ENCODE data around the gene EFNA2. TPM values are rescaled to one million over a fixed set of nuclear protein-coding genes. Genes with fewer than 3 reads are reported as not detected.

The EFNA2 gene
- polyA plus RNA-seq, 1 donor (not counting 4 experiments of a cell fraction or from before 2014, with no cell fraction given) = not detected

GRCh38 chr19:1267477-1268225, 18.0 kb upstream of the EFNA2 start:
- no peak for DNase-seq (ENCODE audit: low read depth, low spot score)
- peaks cover 27% of the 10 kb centered on the region for H3K79me2 ChIP-seq (ENCODE audit: control insufficient read depth, insufficient read depth, low read length)
- H4K20me1 ChIP-seq (ENCODE audit: control insufficient read depth, extremely low read depth, insufficient read depth, low read length) = no peaks in the 10 kb centered on the region
- no peak overlapping the region for H2AFZ ChIP-seq (ENCODE audit: control insufficient read depth, low read length)
- no peak for FAIRE-seq
- no peak overlapping the region for H3K27ac ChIP-seq (ENCODE audit: control insufficient read depth, insufficient read depth, low read length)
- peak overlapping the region in 2 of 3 experiments; percentile 40 to 54 for H3K4me3 ChIP-seq (ENCODE audit: control insufficient read depth in 2 of 3, extremely low read depth in 1 of 3, insufficient read depth in 2 of 3, low read depth in 1 of 3, low read length in 3 of 3)
- peak overlapping the region; percentile 82 for H3K4me2 ChIP-seq (ENCODE audit: control insufficient read depth, extremely low read depth, insufficient read depth, low read depth, low read length)
- peaks cover 16 to 25% of the 10 kb centered on the region in 2 experiments for H3K36me3 ChIP-seq (ENCODE audit: control insufficient read depth in 2 of 2, extremely low read depth in 1 of 2, insufficient read depth in 2 of 2, low read length in 2 of 2)
- peak overlapping the region; percentile 4 for H3K9ac ChIP-seq (ENCODE audit: control insufficient read depth, extremely low read depth, insufficient read depth, low read length)
- TF ChIP-seq EZH2 (IDR thresholded peaks at IDR 0.05; ENCODE audit: low read length) = no peak
- TF ChIP-seq CTCF (optimal IDR thresholded peaks at IDR 0.05 in 1 of 3, IDR thresholded peaks at IDR 0.05 in 1 of 3, conservative IDR thresholded peaks at IDR 0.05 in 1 of 3; ENCODE audit: extremely low read depth in 1 of 3, insufficient read depth in 2 of 3, low read length in 3 of 3) = no peak
- H3K4me1 ChIP-seq (ENCODE audit: control insufficient read depth, extremely low read depth, insufficient read depth, low read length) = peaks cover 57% of the 10 kb centered on the region
- dilution Hi-C loops (cut with MboI; ENCODE audit: extremely low pct_ligation_motif_present, low sequenced_read_pairs) = no loop called here
- H3K9me3 ChIP-seq (ENCODE audit: control insufficient read depth, low read depth, low read length) = no peaks in the 10 kb centered on the region
- H3K27me3 ChIP-seq (ENCODE audit: control insufficient read depth, extremely low read depth, insufficient read depth, low read length) = peaks cover 4% of the 10 kb centered on the region
- H3K9me1 ChIP-seq (ENCODE audit: control insufficient read depth, extremely low read depth, insufficient read depth, low read length) = peaks cover 2% of the 10 kb centered on the region

GRCh38 chr19:1268226-1269064, 17.2 kb upstream of the EFNA2 start:
- peak overlapping the region; percentile 60 for H3K4me2 ChIP-seq (ENCODE audit: control insufficient read depth, extremely low read depth, insufficient read depth, low read depth, low read length)
- TF ChIP-seq EZH2 (IDR thresholded peaks at IDR 0.05; ENCODE audit: low read length) (no peak), CTCF (optimal IDR thresholded peaks at IDR 0.05 in 1 of 3, IDR thresholded peaks at IDR 0.05 in 1 of 3, conservative IDR thresholded peaks at IDR 0.05 in 1 of 3; ENCODE audit: extremely low read depth in 1 of 3, insufficient read depth in 2 of 3, low read length in 3 of 3) (no peak)
- H3K4me1 ChIP-seq (ENCODE audit: control insufficient read depth, extremely low read depth, insufficient read depth, low read length) = peaks cover 52% of the 10 kb centered on the region
- FAIRE-seq (no peak), DNase-seq (ENCODE audit: low read depth, low spot score) (no peak)
- H4K20me1 ChIP-seq (ENCODE audit: control insufficient read depth, extremely low read depth, insufficient read depth, low read length) = no peaks in the 10 kb centered on the region
- no peaks in the 10 kb centered on the region for H3K9me3 ChIP-seq (ENCODE audit: control insufficient read depth, low read depth, low read length)
- H3K27me3 ChIP-seq (ENCODE audit: control insufficient read depth, extremely low read depth, insufficient read depth, low read length) = peaks cover 4% of the 10 kb centered on the region
- dilution Hi-C loops (cut with MboI; ENCODE audit: extremely low pct_ligation_motif_present, low sequenced_read_pairs) = no loop called here
- no peak overlapping the region for H3K4me3 ChIP-seq (ENCODE audit: control insufficient read depth in 2 of 3, extremely low read depth in 1 of 3, insufficient read depth in 2 of 3, low read depth in 1 of 3, low read length in 3 of 3)
- no peak overlapping the region for H3K27ac ChIP-seq (ENCODE audit: control insufficient read depth, insufficient read depth, low read length)
- H3K79me2 ChIP-seq (ENCODE audit: control insufficient read depth, insufficient read depth, low read length) = peaks cover 34% of the 10 kb centered on the region
- H3K9me1 ChIP-seq (ENCODE audit: control insufficient read depth, extremely low read depth, insufficient read depth, low read length) = peaks cover 2% of the 10 kb centered on the region
- peaks cover 21 to 33% of the 10 kb centered on the region in 2 experiments for H3K36me3 ChIP-seq (ENCODE audit: control insufficient read depth in 2 of 2, extremely low read depth in 1 of 2, insufficient read depth in 2 of 2, low read length in 2 of 2)
- H2AFZ ChIP-seq (ENCODE audit: control insufficient read depth, low read length) = no peak overlapping the region
- peak overlapping the region; percentile 33 for H3K9ac ChIP-seq (ENCODE audit: control insufficient read depth, extremely low read depth, insufficient read depth, low read length)
